Right atrium auricular region (tissue), 2 donors: ENCODE measurements around the gene TCAIM. TPM values are rescaled to one million over a fixed set of nuclear protein-coding genes. Genes with fewer than 3 reads are reported as not detected.

Experiments used
- DNase-seq: peaks from one replicate; pipeline ENCODE4 v3.0.0-alpha.2; 2019; ENCODE audit warnings: low spot score
- H3K27ac ChIP-seq, 2 donors: fragments of 200-600 bp; sonication (generic); 1 replicate in 1 of 2; 2 replicates in 1 of 2; pipeline ENCODE4 v1.5.1; 2016 to 2019
- H3K27me3 ChIP-seq, 2 donors: fragments of 200-600 bp; sonication (generic); one replicate each; pipeline versions ENCODE4 v1.5.1 to v1.6.0; 2017 to 2019
- H3K36me3 ChIP-seq: fragments of 200-600 bp; sonication (generic); one replicate; pipeline ENCODE4 v1.5.1; 2016
- H3K4me1 ChIP-seq, 2 donors: fragments of 200-600 bp; sonication (generic); one replicate each; pipeline versions ENCODE4 v1.5.1 to v1.6.0; 2017 to 2019
- H3K4me3 ChIP-seq, 2 donors: fragments of 200-600 bp; sonication (generic); 1 replicate in 1 of 2; 2 replicates in 1 of 2; pipeline ENCODE4 v1.5.1; 2017 to 2019; ENCODE audit warnings: mild to moderate bottlenecking in 1 of 2, moderate library complexity in 1 of 2
- H3K9me3 ChIP-seq, 2 donors: fragments of 200-600 bp; sonication (generic); one replicate each; pipeline ENCODE4 v1.5.1; 2019
- total RNA-seq, 2 donors: library from RNA; depleted of rRNA; stranded (reverse); fragments of >200 nt; gene quantifications; one replicate each; pipeline ENCODE4 v1.1.0, GENCODE V29; 2016
- TF ChIP-seq, protein P1 (sequence below), 2 donors: fragments of 200-600 bp; sonication (generic); IDR thresholded peaks; one replicate each; pipeline ENCODE4 v1.5.1; 2019; ENCODE audit warnings: antibody characterized with exemption in 2 of 2

The TCAIM gene
- total RNA-seq, 2 donors from 2014 or later, result 18.8 to 37.6 TPM

DNA sequence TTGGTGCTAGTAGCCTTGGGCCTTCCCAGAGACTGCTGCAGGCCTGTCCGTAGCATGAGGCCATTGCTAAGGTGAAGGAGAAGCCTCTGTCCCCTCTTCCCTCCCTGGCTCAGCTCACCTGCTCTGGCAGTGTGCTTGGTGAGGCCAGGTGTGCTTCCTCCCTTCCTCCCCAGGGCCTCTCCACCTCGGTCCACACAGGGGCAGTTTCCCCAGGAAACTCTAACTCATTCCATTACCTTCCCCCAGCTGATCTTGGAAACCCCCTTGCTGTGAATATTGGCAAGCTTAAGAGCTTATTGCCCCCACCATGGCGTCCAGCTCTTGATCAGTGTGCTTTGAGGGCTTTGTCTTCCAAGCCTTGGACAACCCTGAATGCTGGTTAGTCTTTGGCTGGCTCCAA, 86.2 kb downstream of the TCAIM start:
- no peak for DNase-seq
- Histone ChIP-seq H3K4me1 (no peaks in the 10 kb centered on the region), H3K27me3 (no peaks in the 10 kb centered on the region), H3K27ac (no peak overlapping the region), H3K36me3 (no peaks in the 10 kb centered on the region), H3K4me3 (no peak overlapping the region), H3K9me3 (no peaks in the 10 kb centered on the region)
- TF ChIP-seq, protein P1, sequence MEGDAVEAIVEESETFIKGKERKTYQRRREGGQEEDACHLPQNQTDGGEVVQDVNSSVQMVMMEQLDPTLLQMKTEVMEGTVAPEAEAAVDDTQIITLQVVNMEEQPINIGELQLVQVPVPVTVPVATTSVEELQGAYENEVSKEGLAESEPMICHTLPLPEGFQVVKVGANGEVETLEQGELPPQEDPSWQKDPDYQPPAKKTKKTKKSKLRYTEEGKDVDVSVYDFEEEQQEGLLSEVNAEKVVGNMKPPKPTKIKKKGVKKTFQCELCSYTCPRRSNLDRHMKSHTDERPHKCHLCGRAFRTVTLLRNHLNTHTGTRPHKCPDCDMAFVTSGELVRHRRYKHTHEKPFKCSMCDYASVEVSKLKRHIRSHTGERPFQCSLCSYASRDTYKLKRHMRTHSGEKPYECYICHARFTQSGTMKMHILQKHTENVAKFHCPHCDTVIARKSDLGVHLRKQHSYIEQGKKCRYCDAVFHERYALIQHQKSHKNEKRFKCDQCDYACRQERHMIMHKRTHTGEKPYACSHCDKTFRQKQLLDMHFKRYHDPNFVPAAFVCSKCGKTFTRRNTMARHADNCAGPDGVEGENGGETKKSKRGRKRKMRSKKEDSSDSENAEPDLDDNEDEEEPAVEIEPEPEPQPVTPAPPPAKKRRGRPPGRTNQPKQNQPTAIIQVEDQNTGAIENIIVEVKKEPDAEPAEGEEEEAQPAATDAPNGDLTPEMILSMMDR (IDR thresholded peaks at IDR 0.05), result no peak

DNA sequence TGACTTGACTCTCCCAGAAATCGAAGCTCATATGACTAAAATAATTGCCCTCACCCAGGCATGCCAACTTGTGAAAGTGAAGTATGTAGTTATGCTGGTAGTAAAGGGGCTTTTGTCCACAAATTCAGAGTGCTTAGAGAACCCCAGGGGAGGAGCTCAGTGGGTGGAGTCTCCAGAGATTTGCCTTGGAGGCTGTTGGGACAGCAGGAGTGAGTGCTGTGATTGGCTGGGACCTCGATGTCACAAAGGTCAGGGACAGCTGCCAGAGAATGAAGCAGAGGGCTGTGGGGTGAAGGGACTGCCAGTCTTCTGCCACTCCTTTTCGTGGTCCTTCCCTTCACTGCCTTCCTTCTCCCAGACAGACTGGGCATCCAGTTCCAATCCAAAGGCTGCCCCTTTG, 89.1 kb downstream of the TCAIM start:
- H3K4me3 ChIP-seq, result no peak overlapping the region
- H3K27me3 ChIP-seq, result no peaks in the 10 kb centered on the region
- H3K9me3 ChIP-seq, result no peaks in the 10 kb centered on the region
- TF ChIP-seq, protein P1 (IDR thresholded peaks at IDR 0.05), result no peak
- H3K27ac ChIP-seq, result no peak overlapping the region
- H3K4me1 ChIP-seq, result no peaks in the 10 kb centered on the region
- DNase-seq, result no peak
- H3K36me3 ChIP-seq, result no peaks in the 10 kb centered on the region

DNA sequence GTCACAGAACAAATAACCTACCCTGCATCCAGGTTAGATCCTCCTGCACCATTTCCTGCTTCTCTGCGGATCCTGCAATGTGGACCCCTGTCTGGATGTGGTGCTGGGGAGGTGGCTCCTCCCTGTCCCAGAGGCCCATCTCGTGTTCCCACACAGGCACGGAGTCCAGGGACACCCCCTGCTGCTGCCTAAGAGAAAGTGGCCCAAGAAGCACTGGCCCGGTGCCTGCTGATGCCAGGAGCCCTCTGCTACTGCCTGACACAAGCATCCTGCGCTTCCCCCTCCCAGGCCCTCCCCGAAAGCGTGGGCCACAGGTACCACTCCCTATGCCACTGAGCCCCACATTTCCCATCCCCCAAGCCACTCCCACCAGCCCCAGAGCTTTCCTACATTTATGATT, 90.3 kb downstream of the TCAIM start:
- Histone ChIP-seq H3K9me3 (no peaks in the 10 kb centered on the region), H3K36me3 (no peaks in the 10 kb centered on the region), H3K27ac (no peak overlapping the region), H3K4me1 (no peaks in the 10 kb centered on the region), H3K27me3 (no peaks in the 10 kb centered on the region), H3K4me3 (no peak overlapping the region)
- TF ChIP-seq, protein P1 (IDR thresholded peaks at IDR 0.05), result no peak
- no peak for DNase-seq

DNA sequence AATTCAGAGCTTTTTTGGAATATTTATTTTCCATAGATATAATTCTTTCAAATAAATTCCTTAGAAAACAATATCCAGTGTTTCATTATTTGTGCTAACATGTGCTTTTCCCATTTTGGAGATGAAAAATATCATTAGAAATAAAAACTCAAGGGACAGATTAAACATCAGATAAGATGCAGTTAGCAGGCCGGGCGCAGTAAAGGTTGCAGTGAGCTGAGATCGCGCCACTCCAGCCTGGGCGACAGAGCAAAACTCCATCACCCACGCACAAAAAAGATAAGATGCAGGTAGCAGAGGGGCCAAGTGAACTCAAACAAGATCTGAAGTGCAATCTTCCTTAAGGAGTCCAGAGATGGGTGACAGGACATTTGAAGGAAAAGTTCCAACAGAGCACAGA, 90.9 kb downstream of the TCAIM start:
- TF ChIP-seq, protein P1 (IDR thresholded peaks at IDR 0.05), result no peak

GRCh38 chr3:44430466-44430865, 91.9 kb downstream of the TCAIM start:
- no peaks in the 10 kb centered on the region for H3K36me3 ChIP-seq
- H3K4me3 ChIP-seq, result no peak overlapping the region
- H3K9me3 ChIP-seq, result no peaks in the 10 kb centered on the region
- no peak overlapping the region for H3K27ac ChIP-seq
- H3K4me1 ChIP-seq, result no peaks in the 10 kb centered on the region
- DNase-seq, result no peak
- no peaks in the 10 kb centered on the region for H3K27me3 ChIP-seq
- TF ChIP-seq, protein P1 (IDR thresholded peaks at IDR 0.05), result no peak

More for the DNA sequence above, 90.9 kb downstream of the TCAIM start:
- H3K27ac ChIP-seq, result no peak overlapping the region
- no peaks in the 10 kb centered on the region for H3K9me3 ChIP-seq
- H3K36me3 ChIP-seq, result no peaks in the 10 kb centered on the region
- no peak for DNase-seq
- H3K4me1 ChIP-seq, result no peaks in the 10 kb centered on the region
- H3K4me3 ChIP-seq, result no peak overlapping the region
- no peaks in the 10 kb centered on the region for H3K27me3 ChIP-seq

DNA sequence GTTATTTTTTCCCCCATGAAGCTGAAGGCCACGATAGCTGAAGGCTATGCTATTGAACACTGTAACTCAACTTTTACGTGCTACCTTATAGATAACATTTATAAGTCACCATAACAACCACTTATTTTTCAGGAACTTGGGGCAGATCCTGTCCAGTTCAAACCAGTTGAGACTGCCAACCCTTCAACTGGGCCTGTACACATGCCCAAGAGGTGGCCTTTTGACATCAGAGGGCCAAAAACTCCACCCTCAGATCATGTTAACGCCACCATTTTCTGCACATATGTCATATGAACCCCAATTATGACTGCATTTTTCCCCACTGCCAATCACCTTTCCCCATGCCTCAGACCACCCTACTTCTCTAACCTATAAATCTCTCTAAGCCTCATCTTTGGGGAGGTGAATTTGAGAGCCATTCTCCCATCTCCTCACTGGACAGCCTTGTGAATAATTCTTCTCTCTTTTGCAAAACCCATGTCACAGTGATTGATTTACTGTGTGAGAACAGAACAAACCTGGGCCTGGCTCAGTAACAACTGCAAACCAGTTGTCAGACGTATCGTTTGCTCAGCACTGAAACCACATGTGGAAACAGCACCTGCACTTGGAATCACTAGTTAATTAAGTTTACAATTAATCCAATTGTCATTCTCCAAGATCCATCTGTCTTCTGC, 96.4 kb downstream of the TCAIM start:
- Histone ChIP-seq H3K27ac (no peak overlapping the region), H3K4me1 (peaks cover 0 to 22% of the 10 kb centered on the region in 2 donors), H3K4me3 (no peak overlapping the region), H3K9me3 (no peaks in the 10 kb centered on the region), H3K27me3 (no peaks in the 10 kb centered on the region), H3K36me3 (no peaks in the 10 kb centered on the region)
- no peak for DNase-seq
- TF ChIP-seq, protein P1 (IDR thresholded peaks at IDR 0.05), result no peak
